NCI-H1436 (cell line): ENCODE results near the gene SHISAL2B.
"Not testable (repeated sequence)": the region's sequence is repeated elsewhere in the genome, so short reads cannot be mapped to it uniquely, and the experiment has no call there.

Experiments
- DNase-seq: peaks from one replicate; lab custom pipeline; 2025; lab: John Stamatoyannopoulos, UW

The SHISAL2B gene

DNA sequence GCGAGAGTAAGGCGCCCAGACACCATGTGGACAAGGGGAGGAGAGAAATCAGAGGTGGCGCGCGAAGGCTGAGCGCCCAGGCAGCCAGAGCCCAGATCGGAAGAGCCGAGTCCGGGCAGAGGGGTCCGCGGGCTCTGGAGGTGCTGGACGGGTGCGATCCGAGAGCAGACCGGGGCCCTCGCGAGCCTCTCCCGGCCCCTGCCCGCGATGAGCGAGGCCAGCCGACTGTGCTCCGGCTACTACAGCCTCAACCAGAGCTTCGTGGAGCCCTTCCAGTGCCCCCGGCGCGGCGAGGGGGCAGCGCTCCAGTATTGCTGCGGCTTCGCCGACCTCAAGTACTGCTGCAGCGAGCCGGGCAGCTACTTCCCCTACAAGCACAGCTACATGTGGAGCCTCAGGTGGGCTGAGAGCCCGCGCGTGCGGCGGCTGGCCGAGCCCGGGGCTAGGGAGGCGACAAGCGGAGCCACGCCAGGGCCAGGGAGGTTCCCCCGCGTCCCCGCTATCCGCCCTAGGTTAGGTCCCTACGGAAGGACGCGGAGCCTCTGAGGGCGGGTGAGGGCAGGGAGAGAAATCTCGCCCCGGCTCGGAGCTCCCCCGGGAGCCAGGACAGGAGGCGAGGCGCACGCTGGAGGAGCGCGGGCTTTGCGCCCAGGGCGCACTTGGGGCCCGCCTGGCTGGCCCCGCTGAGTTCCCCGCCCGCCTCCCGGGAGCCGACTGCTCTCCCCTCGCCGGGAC is at the start of gene SHISAL2B:
Gene SHISAL2B, plus strand, starts transcription at position 87 of the 735 bp plus-strand sequence. Its CDS starts 121 bp downstream, at position 208.
- DNase-seq, result no peak

DNA sequence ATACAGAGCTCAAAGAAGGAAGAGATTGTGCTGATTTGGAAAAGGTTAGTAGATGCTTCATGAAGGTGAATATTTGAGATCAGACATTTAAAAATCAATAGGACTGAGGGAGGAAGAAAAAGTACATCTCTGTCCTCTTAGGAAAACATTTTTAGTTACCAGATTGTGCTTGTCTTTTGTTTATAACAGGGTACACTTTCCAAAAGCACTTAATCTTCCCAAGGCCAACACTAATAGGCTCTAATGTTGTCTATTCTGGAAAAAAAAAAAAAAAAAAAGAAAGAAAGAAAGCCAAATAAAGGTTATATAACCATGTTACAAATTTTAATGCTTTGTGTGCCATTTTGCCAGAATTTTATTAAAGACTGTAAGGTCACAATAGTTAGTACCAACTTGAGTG is 45.5 kb upstream of the SHISAL2B start:
- no peak for DNase-seq

DNA sequence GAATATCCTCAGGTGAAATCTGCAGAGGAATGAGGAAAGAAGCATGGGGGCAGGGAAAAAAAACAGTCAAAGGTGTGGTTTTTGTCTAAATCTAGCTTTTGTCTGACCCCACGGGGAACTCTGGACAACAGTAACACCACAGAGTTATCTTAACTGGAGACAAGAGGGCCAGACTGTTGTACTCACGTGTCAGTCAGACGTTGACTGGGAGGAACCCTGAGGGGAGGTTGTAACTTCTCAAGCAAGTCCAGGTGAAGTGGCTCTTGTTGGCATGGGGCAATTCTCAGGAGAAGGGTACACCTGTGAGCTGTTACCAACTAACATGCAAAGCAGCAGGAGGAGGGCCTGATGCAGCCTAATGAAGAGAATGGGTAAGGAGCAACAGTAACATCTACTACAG is 44.1 kb upstream of the SHISAL2B start:
- DNase-seq, result no peak

DNA sequence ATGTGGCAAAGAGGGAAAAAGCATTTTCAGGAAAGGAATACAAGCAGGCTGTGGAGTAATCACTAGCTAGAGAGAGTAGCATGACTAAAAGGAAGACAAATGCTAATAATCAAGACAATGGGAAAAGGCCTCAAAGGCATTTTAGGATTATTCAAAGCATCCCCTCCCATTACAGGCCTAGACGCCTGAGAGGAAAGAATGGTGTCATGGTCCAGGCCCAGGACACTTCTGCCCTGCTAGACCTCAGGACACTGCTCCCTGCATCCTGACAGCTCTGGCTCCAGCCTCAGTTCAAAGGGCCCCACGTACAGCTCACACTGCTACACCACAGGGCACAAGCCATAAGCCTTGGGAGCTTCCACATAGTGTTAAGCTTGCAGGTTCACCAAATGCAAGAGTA is 40.8 kb upstream of the SHISAL2B start:
- DNase-seq, result no peak

DNA sequence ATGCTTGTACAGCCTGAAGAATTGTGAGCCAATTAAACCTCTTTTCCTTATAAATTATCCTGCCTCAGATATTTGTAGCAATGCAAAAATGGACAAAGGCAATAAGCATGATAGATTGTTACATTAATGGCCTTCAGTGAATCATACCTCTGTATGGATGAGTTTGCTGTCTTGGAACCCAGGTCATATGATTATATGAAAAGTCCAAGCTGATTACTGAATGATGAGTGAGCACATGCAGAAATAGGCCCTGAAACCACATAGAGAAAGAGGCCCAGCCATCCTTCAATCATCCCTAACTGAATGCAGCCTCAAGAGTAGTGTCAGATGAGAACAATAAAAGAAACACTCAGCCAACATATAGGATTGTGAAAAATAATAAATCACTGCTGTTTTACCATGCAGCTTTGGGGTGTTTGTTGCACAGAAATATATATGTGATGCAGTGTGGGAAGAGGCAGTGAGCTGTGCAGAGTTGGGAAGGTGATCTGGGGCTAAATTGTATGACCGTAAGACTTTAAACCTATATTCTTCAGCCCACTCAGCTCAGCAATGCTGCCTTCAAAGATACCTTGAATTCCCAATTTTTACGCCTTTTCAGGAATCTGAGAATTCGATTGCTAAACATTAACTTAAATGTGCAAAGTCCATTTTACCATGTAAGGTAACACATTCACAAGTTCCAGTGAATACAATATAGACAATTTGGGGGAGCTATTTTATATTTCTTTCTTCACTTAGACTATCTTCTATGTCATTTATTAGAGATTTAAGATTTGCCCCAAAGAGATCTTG is 36.3 kb upstream of the SHISAL2B start:
- no peak for DNase-seq

DNA sequence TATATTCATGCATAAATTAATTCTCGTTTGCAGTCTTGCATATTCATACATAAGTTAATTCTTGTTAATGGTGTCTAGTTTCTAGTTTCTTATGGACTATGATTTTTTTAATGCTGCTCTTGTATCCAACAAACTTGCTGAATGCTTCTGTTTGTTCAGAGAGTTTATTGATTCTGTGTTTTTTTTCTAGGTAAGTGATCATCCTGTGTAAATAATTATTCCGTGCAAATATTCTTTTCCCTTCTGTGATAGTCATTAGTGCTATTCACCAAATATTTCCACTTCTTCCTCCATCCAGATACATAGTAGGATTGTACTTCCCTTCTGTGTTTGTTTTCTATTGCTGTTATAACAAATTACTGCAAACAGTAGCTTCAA is 35.8 kb upstream of the SHISAL2B start:
- DNase-seq, result no peak

DNA sequence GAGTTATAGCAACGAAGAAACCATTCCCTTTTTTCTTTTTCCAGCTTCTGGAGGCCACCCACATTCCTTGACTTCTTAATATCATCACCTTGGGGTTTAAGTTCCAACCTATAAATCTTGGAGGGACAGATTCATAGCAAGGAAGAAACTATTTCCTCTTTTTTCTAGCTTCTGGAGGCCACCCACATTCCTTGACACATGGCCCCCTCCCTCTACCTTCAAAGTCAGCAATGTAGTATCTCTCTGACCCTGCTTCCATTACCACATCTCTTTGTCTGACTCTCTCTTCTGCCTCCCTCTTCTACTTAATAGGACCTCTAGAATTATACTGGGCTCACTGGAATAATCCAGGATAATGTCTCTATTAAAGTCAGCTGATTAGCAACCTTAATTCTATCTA is 34.7 kb upstream of the SHISAL2B start:
- DNase-seq, result no peak

DNA sequence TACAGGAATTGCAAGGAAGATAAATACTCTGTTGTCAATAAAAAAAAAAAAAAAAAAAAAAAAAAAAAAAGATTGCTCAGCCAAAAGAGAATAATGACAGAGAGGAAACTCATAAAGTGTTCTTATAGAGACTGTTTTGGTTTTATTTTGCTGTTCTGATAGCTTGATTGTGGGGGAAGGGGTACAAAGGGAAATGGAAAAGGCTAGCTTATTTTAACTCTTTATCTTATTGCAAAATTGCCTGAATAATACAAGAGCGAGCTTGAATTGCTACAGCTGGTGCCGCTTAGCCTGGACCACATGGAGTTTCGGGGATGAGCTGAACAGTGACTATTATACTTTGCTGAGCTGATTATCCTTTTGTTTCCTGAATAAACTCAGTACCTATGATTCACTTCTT is 31.0 kb upstream of the SHISAL2B start:
- no peak for DNase-seq

DNA sequence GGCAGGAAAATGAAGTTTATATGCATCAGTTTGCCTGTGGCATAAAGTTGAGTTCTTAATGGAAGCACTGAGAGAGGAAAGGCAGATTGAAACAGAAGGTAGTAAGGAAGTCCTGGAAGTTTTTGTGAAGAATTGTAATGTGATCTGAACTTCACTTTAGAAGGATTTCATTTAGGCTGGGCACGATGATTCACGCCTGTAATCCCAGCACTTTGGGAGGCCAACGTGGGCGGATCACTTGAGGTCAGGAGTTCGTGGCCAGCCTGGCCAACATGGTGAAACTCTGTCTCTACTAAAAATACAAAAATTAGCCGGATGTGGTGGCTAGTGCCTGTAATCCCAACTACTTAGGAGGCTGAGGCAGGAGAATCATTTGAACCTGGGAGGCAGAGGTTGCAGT is 27.1 kb upstream of the SHISAL2B start:
- DNase-seq, result not testable (repeated sequence)

DNA sequence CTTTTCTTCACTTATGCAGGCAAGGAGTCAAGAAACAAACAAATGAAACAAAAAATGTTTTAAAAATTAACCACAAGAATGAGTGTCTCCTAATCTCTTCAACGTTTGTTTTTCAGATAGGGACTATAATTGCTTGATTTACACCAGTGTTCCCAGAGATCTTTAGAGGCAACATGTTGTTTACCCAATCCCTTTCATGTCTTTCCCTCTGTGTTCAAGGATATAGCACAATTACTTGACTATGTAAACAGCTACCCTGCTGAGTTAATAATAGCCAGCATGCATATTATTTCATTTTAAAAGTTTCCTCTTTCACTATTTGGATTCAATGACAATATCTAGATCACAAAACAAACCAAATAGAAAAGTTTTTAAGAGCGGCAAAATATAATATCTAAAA is 25.1 kb upstream of the SHISAL2B start:
- DNase-seq, result no peak

DNA sequence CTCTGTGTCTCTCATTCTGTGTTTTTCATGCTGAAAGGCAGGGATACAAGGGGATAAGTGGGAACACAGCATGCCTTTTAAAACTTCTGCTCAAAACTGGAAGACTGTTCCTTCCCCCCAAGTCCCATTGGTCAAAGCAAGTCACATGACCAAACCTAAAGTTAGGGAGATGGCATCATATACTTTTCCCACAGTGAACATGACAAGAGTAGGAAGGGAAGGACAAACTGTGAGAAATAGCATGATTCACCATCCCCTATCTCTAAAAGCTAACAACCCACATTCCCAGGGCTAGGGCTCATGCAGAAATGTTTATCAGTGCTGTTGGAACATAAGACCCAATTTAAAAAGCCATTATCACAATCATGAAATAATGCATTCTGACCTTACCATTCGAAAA is 24.2 kb upstream of the SHISAL2B start:
- no peak for DNase-seq

DNA sequence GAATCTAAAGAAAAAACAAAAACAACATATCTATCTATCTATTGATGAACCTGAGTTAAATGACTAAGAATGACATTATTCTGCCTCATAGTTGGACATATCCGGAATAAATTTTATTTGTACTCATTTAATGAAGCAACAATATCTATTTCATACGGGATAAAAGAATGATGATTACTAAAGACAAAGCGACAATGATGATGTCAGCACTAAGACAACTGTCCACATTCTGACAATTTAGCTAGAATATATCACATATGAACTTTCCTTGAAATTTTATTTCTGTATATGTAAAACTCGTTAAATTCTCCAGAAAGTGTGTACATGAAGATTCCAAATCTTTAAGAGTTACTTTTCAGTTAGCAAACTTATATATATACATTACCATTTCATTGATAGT is 23.2 kb upstream of the SHISAL2B start:
- no peak for DNase-seq

DNA sequence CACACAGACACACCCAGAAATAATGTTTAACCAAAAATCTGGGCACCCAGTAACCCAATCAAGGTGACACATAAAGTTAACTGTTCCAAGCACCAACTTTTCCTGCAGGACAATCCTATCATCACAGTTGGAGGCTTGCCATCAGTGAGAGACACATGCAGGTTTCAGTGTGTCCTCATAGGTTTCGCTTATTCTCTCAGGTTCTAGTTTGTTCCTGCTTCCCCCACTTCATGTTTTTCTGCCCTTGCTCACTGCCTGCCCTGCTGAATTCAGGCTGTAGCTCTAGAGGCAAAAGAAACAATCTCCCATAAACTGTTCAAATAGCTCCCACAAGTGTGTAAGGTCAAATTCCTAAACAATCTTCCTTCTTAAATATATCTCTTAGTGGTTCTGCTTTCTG is 20.0 kb upstream of the SHISAL2B start:
- DNase-seq, result no peak

DNA sequence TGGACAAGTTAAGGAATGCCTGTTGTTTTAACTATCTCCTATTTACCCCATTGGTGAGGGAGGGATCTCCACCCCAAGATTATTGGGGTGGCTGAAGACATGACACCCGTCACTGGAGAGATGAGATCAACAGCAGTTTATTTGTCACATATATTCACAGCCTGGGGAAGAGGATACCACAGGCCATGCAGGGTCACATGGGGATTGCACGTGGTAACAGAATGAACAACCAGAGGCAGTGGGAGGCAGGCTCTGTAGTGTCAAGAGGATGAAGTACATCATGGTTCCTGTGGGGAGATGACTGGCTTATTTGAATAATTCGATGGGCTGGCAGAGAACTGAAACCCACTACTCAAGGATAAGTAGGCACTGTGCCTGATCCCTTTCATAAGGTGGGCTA is 18.6 kb upstream of the SHISAL2B start:
- no peak for DNase-seq

DNA sequence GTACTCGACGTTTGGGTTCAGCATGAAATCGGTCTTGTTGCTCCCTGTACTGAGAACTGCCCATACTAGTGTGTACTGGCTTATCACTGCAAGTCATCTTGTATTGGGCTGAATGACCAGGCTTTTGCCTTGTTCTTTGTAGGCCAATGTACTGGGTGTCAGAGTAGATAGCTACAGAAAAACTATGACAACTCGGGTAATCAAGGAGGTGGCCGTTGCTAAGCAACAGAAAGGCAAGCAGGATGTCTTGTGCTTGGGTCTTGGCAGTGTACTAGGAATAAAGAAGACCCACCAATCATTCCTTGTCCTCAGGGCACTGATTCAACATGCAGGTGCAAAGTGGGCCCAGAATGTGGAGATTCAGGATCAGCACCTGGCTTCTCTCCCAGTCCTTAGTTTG is 11.9 kb upstream of the SHISAL2B start:
- no peak for DNase-seq

DNA sequence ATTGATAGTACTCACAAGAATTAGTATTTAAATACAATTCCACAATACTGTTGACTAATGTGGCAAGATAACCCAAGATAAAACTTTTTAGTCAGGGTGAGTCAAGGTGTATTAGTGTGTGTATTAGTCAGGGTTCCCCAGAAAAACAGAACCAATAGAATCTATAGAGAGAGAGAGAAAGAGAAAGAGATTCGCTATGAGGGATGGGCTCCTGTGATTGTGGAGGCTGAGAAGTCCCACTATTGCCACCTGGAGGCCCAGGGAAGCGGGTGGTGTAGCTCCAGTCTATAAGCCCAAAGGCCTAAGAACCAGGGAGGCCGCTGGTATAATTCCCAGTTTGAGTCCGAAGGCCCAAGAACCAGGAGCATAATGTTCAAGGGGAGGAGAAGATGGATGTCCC is 10.0 kb upstream of the SHISAL2B start:
- DNase-seq, result no peak

DNA sequence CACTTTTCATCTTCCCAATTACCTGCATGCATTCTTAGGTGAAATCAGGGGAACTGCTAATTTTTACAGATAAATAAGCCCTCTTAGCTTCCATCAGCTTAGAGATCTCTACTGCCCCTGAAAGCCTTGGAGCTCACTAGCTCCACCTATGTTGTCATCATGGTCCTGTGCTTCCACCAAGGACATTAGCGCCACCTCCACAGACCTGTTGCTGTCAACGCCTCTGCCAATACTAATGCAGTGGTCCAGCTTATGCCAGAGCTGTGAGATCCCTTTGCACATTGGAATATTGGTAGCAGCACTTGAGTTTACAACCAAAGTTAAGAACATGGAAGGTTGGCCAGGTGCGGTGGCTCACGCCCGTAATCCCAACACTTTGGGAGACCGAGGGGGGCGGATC is 7.7 kb upstream of the SHISAL2B start:
- no peak for DNase-seq

DNA sequence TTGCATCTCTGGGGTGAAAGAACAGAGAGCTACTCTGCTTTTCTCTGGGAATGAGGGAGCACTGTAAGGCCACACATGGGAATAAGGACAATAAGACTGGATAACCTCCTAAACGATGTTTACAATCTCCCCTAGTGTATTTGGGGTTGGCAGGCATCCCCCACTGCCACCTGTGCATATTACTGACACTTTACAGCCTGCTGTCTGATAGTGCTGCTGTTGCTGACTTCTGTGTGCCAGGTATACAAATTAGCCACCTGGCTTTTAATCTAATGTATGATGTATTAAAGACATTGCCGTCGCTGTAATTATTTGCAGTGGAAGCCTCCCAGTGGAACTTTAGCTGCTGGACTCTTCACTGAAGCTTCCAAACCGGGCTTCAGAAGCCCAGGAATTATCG is 4.4 kb upstream of the SHISAL2B start:
- DNase-seq, result no peak

DNA sequence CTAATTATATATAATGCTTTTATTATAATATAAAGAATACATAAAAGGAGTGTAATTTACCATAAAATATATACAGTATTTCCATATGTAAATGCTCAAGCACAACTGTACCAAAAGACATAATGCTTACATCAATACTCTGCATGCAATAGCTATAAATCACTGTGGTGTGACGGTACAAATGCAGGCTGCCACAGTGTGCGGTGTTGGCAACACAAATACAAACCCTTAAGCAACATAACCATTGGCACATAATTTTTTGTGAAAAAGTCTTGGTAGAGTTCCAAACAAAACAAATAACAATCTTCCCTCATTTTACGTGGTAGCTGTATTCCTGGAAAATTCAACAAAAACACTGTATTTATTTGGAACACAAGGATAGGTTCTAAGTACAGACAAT is 1.9 kb upstream of the SHISAL2B start:
- DNase-seq, result no peak

DNA sequence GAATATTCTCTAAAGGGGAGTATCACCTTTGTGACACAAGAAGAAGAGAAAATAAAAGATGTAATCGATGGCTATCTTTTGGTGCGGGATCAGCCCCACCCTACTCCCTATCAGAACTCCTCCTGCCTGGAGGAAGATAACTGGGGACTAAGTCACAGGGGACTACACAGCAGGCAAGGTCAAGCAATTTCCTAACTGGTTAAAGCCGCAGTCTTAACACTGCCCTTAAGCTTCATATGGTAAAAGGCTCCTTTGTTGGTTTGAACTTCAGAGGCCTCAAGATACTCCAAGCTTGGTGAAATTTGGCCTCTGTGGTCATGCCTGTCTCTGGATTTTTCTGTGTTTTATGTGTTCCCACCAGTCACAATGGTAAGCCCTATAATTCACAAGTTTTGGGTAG is 1.3 kb upstream of the SHISAL2B start:
- no peak for DNase-seq

DNA sequence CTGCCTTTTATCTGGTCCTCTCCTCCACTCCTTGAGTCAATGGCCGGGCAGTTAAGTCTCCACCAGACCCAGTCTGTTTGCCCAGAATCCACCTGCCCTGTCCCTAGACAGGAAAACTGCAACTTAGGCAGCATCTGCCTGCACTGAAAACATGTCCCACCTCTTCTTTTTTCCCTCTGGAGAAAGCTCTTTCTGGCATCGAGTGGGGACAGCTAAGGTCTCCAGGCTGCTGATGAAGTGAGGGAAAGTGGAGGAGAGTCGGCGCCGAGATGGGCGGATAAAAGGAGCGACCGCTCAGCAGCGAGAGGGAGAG is 243 bp upstream of the SHISAL2B start:
- no peak for DNase-seq

DNA sequence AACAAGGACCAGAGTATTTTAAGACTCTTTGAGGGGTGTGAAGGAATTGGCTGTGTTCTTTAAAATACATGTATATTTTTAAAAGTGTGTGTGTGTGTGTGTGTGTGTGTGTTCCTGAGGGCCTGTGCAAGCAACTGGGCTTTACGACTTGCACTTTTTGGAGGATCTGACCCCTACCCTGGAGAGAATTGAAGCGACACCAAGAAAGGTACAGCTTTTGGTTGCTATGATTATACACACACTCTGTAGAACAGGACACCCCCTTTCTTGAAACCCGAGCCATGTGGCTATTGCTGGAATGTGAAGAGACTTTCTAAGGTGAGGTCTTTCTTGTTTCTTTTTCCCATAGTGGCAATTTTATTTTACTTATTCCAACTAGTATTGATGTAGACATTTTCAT is 988 bp downstream of the SHISAL2B start:
- no peak for DNase-seq

DNA sequence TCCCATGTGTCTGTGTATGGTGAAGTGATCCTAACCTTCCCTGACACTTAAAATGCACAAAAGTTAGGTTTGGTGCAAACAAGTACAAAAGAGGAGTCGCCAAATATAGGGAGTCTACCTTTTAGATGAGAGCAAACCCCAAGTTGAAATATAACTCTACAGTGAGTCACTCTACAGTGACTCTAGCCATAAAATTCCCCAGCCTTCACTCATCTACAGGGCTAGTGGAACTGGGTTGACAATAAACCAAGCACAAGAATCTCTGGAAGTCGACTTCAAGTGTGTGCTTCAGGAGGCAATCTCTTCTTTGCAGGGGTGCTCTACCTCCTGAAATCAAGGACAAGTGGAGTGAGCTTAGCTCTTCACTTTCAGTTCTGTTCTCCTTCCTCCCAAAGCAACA is 3.3 kb downstream of the SHISAL2B start:
- DNase-seq, result no peak

DNA sequence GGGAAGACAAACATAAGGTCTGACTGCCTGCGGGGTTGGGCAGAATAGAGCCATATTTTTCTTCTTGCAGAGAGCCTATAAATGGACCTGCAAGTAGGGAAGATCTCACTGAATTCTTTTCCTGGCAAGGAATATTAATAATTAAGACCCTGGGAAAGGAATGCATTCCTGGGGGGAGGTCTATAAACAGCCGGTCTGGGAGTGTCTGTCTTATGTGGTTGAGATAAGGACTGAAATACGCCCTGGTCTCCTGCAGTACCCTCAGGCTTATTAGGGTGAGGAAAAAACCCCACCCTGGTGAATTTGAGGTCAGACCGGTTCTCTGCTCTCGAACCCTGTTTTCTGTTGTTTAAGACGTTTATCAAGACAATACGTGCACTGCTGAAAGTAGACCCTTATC is 6.1 kb downstream of the SHISAL2B start:
- DNase-seq, result not testable (repeated sequence)
